IPS-18c (cell line): ENCODE measurements around the gene ERAL1.
A peak's percentile ranks its signal among the peaks of the same experiment; 100 is the strongest.
"Not testable (repeated sequence)": the region's sequence is repeated elsewhere in the genome, so short reads cannot be mapped to it uniquely, and the experiment has no call there.

Experiments used
- H3K4me3 ChIP-seq: 2 replicates; pipeline ENCODE4 v1.7.0; 2013; ENCODE audit warnings: low read depth, mild to moderate bottlenecking, low read length, moderate library complexity; ENCODE audit not compliant: insufficient read depth
- H3K9me3 ChIP-seq: one replicate; pipeline ENCODE4 v1.6.1; 2013; ENCODE audit warnings: mild to moderate bottlenecking, low read length, moderate library complexity; ENCODE audit not compliant: control insufficient read depth, insufficient read depth

ERAL1 gene

GRCh38 chr17:28843816-28844148, 11.0 kb upstream of the ERAL1 start:
- Histone ChIP-seq H3K4me3 (no peak overlapping the region), H3K9me3 (no peaks in the 10 kb centered on the region)

GRCh38 chr17:28846231-28846630, 8.6 kb upstream of the ERAL1 start:
- Histone ChIP-seq H3K9me3 (no peaks in the 10 kb centered on the region), H3K4me3 (no peak overlapping the region)

GRCh38 chr17:28846699-28847098, 8.1 kb upstream of the ERAL1 start:
- not testable (repeated sequence) for H3K4me3 ChIP-seq, H3K9me3 ChIP-seq

DNA sequence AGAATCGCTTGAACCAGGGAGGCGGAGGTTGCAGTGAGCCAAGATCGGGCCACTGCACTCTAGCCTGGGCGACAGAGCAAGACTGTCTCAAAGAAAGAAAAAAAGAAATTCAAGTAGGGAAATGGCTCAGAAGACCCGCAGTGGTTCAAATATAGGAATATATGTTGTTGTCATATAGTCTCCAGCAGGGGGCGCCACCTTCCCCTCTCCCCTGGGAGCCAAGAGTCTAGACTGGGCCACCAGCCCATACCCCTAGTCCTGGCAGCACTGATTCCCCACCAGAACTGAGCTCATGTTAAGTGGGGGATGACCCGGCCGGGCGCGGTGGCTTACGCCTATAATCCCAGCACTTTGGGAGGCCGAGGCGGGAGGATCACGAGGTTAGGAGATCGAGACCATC, 6.1 kb upstream of the ERAL1 start:
- H3K9me3 ChIP-seq, H3K4me3 ChIP-seq: not testable (repeated sequence)

- no peaks in the 10 kb centered on the region for H3K9me3 ChIP-seq
- no peak overlapping the region for H3K4me3 ChIP-seq
Observed at GRCh38 chr17:28849281-28849680, 5.5 kb upstream of the ERAL1 start.

GRCh38 chr17:28853295-28853694, 1.5 kb upstream of the ERAL1 start:
- Histone ChIP-seq H3K9me3 (no peaks in the 10 kb centered on the region), H3K4me3 (no peak overlapping the region)

- Histone ChIP-seq H3K4me3 (peak overlapping the region; percentile 85), H3K9me3 (no peaks in the 10 kb centered on the region)
Observed at GRCh38 chr17:28855336-28855679, 492 bp downstream of the ERAL1 start.

DNA sequence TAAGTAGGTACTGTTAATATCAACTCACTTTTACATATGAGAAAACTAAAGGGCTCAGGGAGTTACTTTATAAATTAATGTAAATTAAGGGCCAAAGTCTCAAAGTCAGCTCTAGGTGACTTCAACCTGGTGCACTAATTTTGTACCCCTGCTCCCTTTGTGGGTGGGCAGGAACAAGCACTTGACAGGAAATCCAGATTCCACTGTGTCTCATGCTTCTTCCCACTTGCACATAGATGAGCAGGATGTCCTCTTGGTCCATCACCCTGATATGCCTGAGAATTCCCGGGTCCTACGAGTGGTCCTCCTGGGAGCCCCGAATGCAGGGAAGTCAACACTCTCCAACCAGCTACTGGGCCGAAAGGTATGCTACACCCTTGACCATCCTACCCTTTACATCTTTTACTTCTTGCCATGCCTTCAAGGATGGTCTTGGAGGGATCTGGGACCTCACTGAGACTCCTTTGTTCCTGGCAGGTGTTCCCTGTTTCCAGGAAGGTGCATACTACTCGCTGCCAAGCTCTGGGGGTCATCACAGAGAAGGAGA, 1.3 kb downstream of the ERAL1 start:
- Histone ChIP-seq H3K4me3 (no peak overlapping the region), H3K9me3 (no peaks in the 10 kb centered on the region)

- H3K4me3 ChIP-seq: no peak overlapping the region
- no peaks in the 10 kb centered on the region for H3K9me3 ChIP-seq
Observed at GRCh38 chr17:28857905-28858800, 3.3 kb downstream of the ERAL1 start.

GRCh38 chr17:28858801-28859355, 4.1 kb downstream of the ERAL1 start:
- Histone ChIP-seq H3K9me3 (no peaks in the 10 kb centered on the region), H3K4me3 (no peak overlapping the region)

GRCh38 chr17:28860363-28860808, 5.6 kb downstream of the ERAL1 start:
- Histone ChIP-seq H3K9me3 (no peaks in the 10 kb centered on the region), H3K4me3 (no peak overlapping the region)

DNA sequence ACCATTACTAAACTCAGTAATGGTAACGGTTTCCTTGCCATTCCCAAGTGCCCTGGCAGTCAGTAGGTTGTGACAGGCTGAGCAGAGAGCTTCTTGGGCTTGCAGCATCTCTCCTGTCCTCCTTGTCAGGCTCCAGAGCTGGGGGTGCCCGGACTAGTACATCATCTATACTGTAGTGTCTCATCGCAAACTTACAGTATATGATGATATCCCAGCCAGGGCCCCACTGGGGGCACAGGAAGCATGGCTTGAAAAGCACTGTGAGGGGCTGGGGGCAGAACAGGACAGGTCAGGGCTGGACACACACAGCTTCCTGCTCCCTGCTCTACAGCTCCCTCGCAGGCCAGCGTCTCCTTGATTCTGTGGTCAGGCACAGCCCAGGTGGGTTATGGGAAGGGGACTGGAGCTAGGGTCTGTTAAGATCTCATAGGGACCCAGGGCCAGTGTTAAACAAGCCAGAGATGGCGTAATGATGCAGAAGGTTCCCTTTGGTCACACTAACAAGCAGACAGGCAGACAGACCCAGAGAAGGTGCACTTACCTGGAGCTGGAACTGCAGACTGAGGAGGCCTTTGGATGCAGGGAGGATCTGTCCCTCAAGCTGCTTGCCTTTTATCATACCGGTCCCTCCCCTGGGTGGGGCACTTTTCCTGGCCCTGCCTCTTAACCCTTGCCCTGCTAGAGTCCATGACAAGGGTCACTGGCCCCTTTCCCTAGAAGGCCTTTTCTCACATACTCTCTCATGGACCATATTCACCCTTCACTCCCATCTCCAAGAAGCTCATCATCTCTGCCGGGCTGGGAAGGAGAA, 6.8 kb downstream of the ERAL1 start:
- Histone ChIP-seq H3K9me3 (no peaks in the 10 kb centered on the region), H3K4me3 (no peak overlapping the region)

GRCh38 chr17:28862561-28862960, 7.7 kb downstream of the ERAL1 start:
- Histone ChIP-seq H3K9me3 (no peaks in the 10 kb centered on the region), H3K4me3 (no peak overlapping the region)

DNA sequence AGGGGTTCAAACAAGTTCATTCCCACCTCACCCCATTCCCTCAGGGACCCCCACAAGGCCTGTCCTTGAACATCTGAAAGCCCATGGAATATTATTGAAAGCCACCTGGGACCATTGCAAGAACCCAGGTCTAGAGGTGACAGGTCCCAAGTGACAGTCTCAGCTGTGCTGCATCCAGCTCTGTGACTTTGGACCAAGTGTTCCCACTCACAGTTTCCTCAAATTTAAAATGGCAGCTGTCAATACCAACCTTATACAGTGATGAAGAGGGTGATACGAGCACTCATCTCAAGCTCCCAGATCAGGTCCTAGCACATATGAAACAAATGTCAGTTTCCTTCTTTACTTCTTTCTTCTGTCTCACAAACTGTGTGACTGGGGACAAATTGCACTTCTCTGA, 9.1 kb downstream of the ERAL1 start:
- no peak overlapping the region for H3K4me3 ChIP-seq

GRCh38 chr17:28864991-28865849, 10.4 kb downstream of the ERAL1 start:
- Histone ChIP-seq H3K4me3 (no peak overlapping the region), H3K9me3 (no peaks in the 10 kb centered on the region)

More for the DNA sequence above, 9.1 kb downstream of the ERAL1 start:
- no peaks in the 10 kb centered on the region for H3K9me3 ChIP-seq

GRCh38 chr17:28865946-28866752, 11.3 kb downstream of the ERAL1 start:
- Histone ChIP-seq H3K9me3 (no peaks in the 10 kb centered on the region), H3K4me3 (no peak overlapping the region)
